Colonic mucosa (tissue), 4 donors: ENCODE data around the gene VWA5A. TPM values are rescaled to one million over a fixed set of nuclear protein-coding genes. Genes with fewer than 3 reads are reported as not detected.

Experiments
- DNase-seq: peaks from one replicate; pipeline ENCODE4 v3.0.0-alpha.2; 2020
- H3K27ac ChIP-seq: fragments of 200-600 bp; one replicate; pipeline ENCODE4 v1.8.0; 2021
- H3K27me3 ChIP-seq: fragments of 200-600 bp; one replicate; pipeline ENCODE4 v1.8.0; 2021
- H3K36me3 ChIP-seq: fragments of 200-600 bp; one replicate; pipeline ENCODE4 v1.8.0; 2021
- H3K4me1 ChIP-seq: fragments of 200-600 bp; one replicate; pipeline ENCODE4 v1.8.0; 2021; ENCODE audit warnings: mild to moderate bottlenecking
- H3K4me3 ChIP-seq: fragments of 200-600 bp; one replicate; pipeline ENCODE4 v1.8.0; 2021
- H3K9ac ChIP-seq, 2 donors: one replicate each; pipeline ENCODE4 v1.7.0; 2013; ENCODE audit warnings: control low read depth in 2 of 2, low read depth in 2 of 2, low read length in 2 of 2
- H3K9me3 ChIP-seq: fragments of 200-600 bp; one replicate; pipeline ENCODE4 v1.8.0; 2021
- intact Hi-C: fragments of 100-400 bp; cut with DNase I; formaldehyde crosslinking; loops from one replicate; pipeline ENCODE4 v1.14.1; 2022
- total RNA-seq, 2 donors: library from RNA; stranded (reverse); fragmentation: NEBNext Ultra II Directional in 1 of 2; extraction: Animal tissue kit (Norgen Biotek cat#: 25700) in 1 of 2; gene quantifications; one replicate each; pipeline ENCODE4 v1.2.1, GENCODE V29; 2021
- TF ChIP-seq, protein P1 (sequence below): fragments of 200-600 bp; IDR thresholded peaks from one replicate; pipeline ENCODE4 v1.8.0; 2022; ENCODE audit warnings: antibody characterized with exemption, mild to moderate bottlenecking
- donor health status: healthy.
- donor health status: DM: no; HTN: no; CAD: no.
- donor health status: DM: no; HTN: no; CAD: no.

The VWA5A gene
- total RNA-seq, 2 donors from 2014 or later = 38.0 to 62.5 TPM

DNA sequence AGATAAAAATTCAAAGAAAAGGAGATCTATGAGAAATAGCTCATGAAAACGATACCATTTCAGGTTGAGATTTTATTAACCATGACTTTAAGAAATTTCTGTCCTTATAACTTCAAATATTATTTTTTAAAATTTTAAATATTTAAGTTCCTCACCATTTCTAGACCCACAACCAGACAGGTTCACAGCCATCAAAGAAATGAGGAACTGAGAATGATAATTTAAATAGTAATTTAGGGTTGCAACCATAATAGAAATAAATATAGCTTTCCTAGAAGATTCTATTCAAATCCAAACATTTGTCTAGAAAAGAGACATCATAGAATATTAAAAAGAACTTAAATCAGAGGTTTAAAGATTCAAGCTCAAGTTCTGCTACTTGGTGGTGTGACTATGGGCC, 5.9 kb upstream of the VWA5A start:
- DNase-seq = no peak
- H3K36me3 ChIP-seq = no peaks in the 10 kb centered on the region
- TF ChIP-seq, protein P1, sequence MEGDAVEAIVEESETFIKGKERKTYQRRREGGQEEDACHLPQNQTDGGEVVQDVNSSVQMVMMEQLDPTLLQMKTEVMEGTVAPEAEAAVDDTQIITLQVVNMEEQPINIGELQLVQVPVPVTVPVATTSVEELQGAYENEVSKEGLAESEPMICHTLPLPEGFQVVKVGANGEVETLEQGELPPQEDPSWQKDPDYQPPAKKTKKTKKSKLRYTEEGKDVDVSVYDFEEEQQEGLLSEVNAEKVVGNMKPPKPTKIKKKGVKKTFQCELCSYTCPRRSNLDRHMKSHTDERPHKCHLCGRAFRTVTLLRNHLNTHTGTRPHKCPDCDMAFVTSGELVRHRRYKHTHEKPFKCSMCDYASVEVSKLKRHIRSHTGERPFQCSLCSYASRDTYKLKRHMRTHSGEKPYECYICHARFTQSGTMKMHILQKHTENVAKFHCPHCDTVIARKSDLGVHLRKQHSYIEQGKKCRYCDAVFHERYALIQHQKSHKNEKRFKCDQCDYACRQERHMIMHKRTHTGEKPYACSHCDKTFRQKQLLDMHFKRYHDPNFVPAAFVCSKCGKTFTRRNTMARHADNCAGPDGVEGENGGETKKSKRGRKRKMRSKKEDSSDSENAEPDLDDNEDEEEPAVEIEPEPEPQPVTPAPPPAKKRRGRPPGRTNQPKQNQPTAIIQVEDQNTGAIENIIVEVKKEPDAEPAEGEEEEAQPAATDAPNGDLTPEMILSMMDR = no peak
- no peaks in the 10 kb centered on the region for H3K9me3 ChIP-seq
- no peak overlapping the region for H3K9ac ChIP-seq
- no peaks in the 10 kb centered on the region for H3K27me3 ChIP-seq
- H3K4me3 ChIP-seq = no peak overlapping the region
- H3K4me1 ChIP-seq = no peaks in the 10 kb centered on the region
- intact Hi-C loops = loop anchor here (10.0 kb wide), 1 partner anchor 85 kb away; no protein-coding TSS in a partner anchor
- no peak overlapping the region for H3K27ac ChIP-seq

DNA sequence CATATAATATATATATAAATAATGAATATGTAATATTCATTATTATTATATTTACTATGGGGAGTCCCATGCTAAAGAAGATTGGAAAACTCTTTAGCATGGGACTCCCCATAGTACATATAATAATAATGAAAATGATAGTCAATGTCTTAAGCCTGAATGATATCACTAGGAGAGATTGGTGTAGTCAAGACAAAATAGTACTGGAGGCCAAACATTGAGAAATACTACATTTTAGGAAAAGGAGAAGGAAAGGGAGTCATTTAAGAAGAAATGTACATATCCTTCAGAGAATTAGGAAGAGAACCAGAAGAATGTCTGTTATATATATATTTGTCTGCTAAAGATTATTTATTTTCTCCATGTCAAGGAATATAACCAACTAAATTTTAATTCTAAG, 5.0 kb upstream of the VWA5A start:
- Histone ChIP-seq H3K36me3 (no peaks in the 10 kb centered on the region), H3K9me3 (no peaks in the 10 kb centered on the region), H3K4me1 (no peaks in the 10 kb centered on the region), H3K27me3 (no peaks in the 10 kb centered on the region), H3K9ac (no peak overlapping the region), H3K27ac (no peak overlapping the region), H3K4me3 (no peak overlapping the region)
- TF ChIP-seq, protein P1 = no peak
- intact Hi-C loops = no loop called here
- no peak for DNase-seq

DNA sequence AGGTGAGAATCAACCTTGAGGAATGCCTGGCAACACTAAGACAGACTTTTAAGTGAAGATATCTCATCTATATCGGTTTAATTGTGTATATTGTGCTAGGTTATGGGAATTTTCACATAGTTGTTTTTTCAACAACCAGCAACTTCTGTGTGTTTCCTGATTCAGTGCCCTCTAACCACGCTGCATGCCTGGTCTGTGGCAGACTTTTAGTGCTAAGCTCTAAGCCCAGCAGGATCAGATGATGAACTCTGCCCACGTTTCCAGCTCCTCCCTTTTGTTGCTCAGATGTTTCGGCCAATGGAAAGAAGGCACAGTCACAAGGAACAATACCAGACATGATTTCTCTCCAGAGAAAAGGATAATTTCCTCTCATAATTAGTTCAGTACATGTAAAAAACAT, 1.4 kb upstream of the VWA5A start:
- Histone ChIP-seq H3K4me1 (peaks cover 6% of the 10 kb centered on the region), H3K27ac (peak overlapping the region; percentile 19), H3K4me3 (no peak overlapping the region), H3K9ac (peak overlapping the region in 1 of 2 donors; percentile 47), H3K27me3 (no peaks in the 10 kb centered on the region), H3K9me3 (no peaks in the 10 kb centered on the region), H3K36me3 (no peaks in the 10 kb centered on the region)
- DNase-seq = peak; percentile 62
- TF ChIP-seq, protein P1 = no peak
- intact Hi-C loops = no loop called here

DNA sequence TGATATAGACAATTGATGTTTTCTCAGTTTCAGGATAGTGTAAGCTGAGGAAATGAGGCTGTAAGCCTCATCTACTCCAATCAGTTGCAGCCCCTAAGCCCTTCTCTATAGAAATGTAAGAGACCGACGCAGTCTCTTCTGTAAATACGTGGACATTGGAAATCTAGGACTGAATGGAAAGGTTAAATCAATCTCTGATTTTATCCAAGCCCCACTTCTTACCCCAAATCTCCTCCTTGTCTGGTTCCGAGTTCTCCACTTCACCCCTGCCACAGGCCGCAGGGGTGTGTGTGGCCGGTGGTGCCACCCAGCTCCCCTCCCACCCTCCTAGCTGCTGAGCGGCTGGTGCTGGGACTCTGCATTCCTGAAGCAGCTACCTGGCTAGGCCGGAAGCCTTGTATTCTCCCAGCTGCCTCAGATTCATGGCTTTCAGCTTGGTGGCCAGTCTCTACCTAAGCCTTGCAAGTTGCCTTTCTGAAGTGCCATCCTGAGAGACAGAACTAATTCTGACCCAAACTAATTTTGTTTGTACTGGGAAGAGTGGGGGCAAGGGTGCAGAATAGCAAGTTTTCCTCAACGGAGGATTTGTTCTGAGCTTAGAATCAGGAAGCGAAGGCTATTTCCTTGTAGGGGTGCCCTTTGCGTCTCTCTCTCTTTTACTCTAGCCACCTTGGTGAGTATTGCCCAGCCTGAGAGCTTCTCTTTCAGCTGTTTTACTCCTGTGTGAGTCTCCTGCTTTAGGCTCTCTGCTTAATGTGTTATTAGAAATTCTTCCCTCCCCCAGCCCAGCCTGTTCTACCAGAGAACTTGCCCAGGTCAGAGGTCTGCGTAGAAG, 749 bp downstream of the VWA5A start:
- DNase-seq = peak; percentile 50
- peak overlapping the region; percentile 61 to 92 for H3K9ac ChIP-seq

DNA sequence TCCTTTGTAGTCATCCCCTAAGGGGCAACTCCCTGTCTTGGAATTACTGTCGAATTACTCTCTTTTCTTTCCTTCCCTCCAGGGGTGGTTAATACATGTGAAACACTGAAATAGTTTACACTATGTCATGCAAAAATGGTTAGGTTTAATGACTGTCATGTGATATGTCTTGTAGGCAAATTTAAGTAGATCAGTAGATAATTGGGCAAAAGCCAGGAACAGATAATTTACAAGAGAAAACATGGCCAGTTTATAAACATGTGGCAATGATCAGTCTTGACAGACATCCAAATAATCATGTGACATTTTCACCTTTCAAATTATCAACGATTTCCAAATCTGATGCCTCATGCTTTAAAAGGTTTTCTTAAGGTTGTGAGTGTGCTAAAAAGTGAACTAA, 3.9 kb downstream of the VWA5A start:
- DNase-seq = no peak
- TF ChIP-seq, protein P1 = no peak
- H3K27ac ChIP-seq = no peak overlapping the region
- H3K4me1 ChIP-seq = peaks cover 6% of the 10 kb centered on the region
- no peaks in the 10 kb centered on the region for H3K27me3 ChIP-seq
- no peak overlapping the region for H3K9ac ChIP-seq
- no peaks in the 10 kb centered on the region for H3K9me3 ChIP-seq
- intact Hi-C loops = no loop called here
- H3K36me3 ChIP-seq = peaks cover 6% of the 10 kb centered on the region
- no peak overlapping the region for H3K4me3 ChIP-seq

More for the DNA sequence above, 749 bp downstream of the VWA5A start:
- Histone ChIP-seq H3K4me1 (peaks cover 6% of the 10 kb centered on the region), H3K4me3 (peak overlapping the region; percentile 57), H3K36me3 (peaks cover 3% of the 10 kb centered on the region), H3K9me3 (no peaks in the 10 kb centered on the region), H3K27me3 (no peaks in the 10 kb centered on the region), H3K27ac (peak overlapping the region; percentile 82)
- intact Hi-C loops = no loop called here
- TF ChIP-seq, protein P1 = no peak
